Gastroesophageal sphincter (tissue), 4 donors: Measurements from ENCODE around the gene ITPKC. TPM values are rescaled to one million over a fixed set of nuclear protein-coding genes. Genes with fewer than 3 reads are reported as not detected.

ENCODE experiments used
- ATAC-seq: fragments of 150-250 bp; one replicate; pipeline ENCODE4 v1.9.1; 2016; ENCODE audit warnings: mild to moderate bottlenecking, moderate library complexity
- H3K27ac ChIP-seq, 4 donors: fragments of 200-600 bp; sonication (generic) in 3 of 4; 1 replicate in 3 of 4; 2 replicates in 1 of 4; pipeline ENCODE4 v1.5.1; 2016 to 2019
- H3K27me3 ChIP-seq: fragments of 200-600 bp; sonication (generic); one replicate; pipeline ENCODE4 v1.5.1; 2019
- H3K36me3 ChIP-seq, 2 donors: fragments of 200-600 bp; sonication (generic); one replicate each; pipeline ENCODE4 v1.5.1; 2019; ENCODE audit warnings: control low read depth in 1 of 2
- H3K4me1 ChIP-seq, 3 donors: fragments of 200-600 bp; sonication (generic); 1 replicate in 2 of 3; 2 replicates in 1 of 3; pipeline ENCODE4 v1.5.1; 2016 to 2019; ENCODE audit warnings: control low read depth in 2 of 3
- H3K4me3 ChIP-seq, 2 donors: fragments of 200-600 bp; sonication (generic); one replicate each; pipeline ENCODE4 v1.5.1; 2019; ENCODE audit warnings: mild to moderate bottlenecking in 1 of 2, moderate library complexity in 1 of 2
- H3K9me3 ChIP-seq, 3 donors: fragments of 200-600 bp; sonication (generic); one replicate each; pipeline ENCODE4 v1.5.1; 2017 to 2019; ENCODE audit warnings: control low read depth in 2 of 3
- EP300 ChIP-seq: sonication (generic); formaldehyde crosslinking; IDR thresholded peaks from one replicate; pipeline ENCODE4 v1.6.1; 2017; ENCODE audit warnings: antibody characterized with exemption, mild to moderate bottlenecking
- POLR2A ChIP-seq, 2 donors: fragments of 450-650 bp; IDR thresholded peaks; one replicate each; pipeline ENCODE4 v1.6.1; 2017; ENCODE audit warnings: antibody characterized with exemption in 2 of 2, mild to moderate bottlenecking in 2 of 2, moderate library complexity in 1 of 2
- POLR2AphosphoS5 ChIP-seq: sonication (generic); formaldehyde crosslinking; IDR thresholded peaks from one replicate; pipeline ENCODE4 v1.6.1; 2017; ENCODE audit warnings: antibody characterized with exemption
- WGBS, 2 donors: methylation state at CpG; one replicate each; pipeline ENCODE4 v1.1.5; 2018; ENCODE audit warnings: low coverage in 1 of 2; 5-methylcytosine and 5-hydroxymethylcytosine counted together
- total RNA-seq, 4 donors: library from RNA; depleted of rRNA; stranded (reverse); fragments of >200 nt; gene quantifications; one replicate each; pipeline ENCODE4 v1.1.0, GENCODE V29; 2016
- TF ChIP-seq, protein P1 (sequence below), 4 experiments: fragments of 200-600 bp in 2 of 4; fragments of 450-650 bp in 2 of 4; sonication (generic) in 1 of 4; IDR thresholded peaks; one replicate each; pipeline ENCODE4 v1.5.1; 2017 to 2019; ENCODE audit warnings: antibody characterized with exemption in 4 of 4, mild to moderate bottlenecking in 2 of 4, moderate library complexity in 2 of 4

The ITPKC gene
- total RNA-seq, 4 donors from 2014 or later, result 25.2 to 71.8 (median 30.6) TPM

DNA sequence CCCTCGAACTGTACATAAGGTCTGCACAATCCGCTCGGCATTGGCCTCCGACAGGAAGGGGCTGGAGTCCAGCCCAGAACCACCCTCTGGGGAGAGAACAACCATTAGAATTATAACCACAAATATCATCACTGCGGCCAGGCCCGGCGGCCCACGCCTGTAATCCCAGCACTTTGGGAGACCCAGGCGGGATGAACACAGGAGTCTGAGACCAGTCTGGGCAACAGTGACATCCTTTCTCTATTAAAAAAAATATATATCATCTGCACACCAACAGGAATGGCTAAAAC lies 11.6 kb upstream of the ITPKC start:
- Histone ChIP-seq H3K27me3 (no peaks in the 10 kb centered on the region), H3K4me1 (peaks cover 0 to 16% (median 0%) of the 10 kb centered on the region in 3 donors), H3K36me3 (peaks cover 0 to 100% of the 10 kb centered on the region in 2 donors), H3K9me3 (no peaks in the 10 kb centered on the region), H3K27ac (no peak overlapping the region), H3K4me3 (no peak overlapping the region)
- TF ChIP-seq, protein P1, sequence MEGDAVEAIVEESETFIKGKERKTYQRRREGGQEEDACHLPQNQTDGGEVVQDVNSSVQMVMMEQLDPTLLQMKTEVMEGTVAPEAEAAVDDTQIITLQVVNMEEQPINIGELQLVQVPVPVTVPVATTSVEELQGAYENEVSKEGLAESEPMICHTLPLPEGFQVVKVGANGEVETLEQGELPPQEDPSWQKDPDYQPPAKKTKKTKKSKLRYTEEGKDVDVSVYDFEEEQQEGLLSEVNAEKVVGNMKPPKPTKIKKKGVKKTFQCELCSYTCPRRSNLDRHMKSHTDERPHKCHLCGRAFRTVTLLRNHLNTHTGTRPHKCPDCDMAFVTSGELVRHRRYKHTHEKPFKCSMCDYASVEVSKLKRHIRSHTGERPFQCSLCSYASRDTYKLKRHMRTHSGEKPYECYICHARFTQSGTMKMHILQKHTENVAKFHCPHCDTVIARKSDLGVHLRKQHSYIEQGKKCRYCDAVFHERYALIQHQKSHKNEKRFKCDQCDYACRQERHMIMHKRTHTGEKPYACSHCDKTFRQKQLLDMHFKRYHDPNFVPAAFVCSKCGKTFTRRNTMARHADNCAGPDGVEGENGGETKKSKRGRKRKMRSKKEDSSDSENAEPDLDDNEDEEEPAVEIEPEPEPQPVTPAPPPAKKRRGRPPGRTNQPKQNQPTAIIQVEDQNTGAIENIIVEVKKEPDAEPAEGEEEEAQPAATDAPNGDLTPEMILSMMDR (IDR thresholded peaks at IDR 0.05), result no peak
- no peak for TF ChIP-seq POLR2A (IDR thresholded peaks at IDR 0.05)
- no peak for TF ChIP-seq EP300
- no peak for TF ChIP-seq POLR2AphosphoS5
- ATAC-seq, result no peak
- WGBS, 2 donors, result no CpG with 5 or more reads among the region's 9 CpGs

DNA sequence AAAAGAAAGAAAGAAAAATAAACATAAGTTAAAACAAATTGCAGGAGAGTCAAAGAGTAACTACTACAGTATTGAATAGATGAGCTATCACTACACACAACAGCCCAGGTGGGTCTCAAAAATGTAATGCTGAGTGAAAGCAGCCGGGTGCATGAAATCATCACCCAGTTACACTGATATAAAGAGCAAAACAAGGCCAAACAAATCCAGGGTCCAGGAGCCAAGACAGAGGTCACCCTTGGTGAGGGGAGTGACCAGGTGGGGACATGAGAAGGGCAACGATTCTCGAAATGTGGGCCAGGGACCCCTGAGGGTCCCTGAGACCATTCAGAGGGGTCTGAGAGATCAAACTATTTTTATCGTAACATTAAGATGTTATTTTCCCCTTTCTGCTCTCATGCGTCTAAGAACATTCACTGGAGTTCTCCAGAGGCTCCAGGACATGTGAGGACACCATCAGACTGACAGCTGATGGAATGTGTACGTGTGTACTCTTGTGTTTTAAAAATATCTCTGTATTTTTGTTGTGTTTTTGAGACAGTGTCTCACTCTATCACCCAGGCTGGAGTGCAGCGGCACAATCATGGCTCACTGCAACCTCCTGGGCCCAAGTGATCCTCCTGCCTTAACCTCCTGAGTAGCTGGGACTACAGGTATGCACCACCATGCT lies 10.8 kb upstream of the ITPKC start:
- no peak for ATAC-seq
- Histone ChIP-seq H3K4me3 (no peak overlapping the region), H3K4me1 (peaks cover 0 to 16% (median 0%) of the 10 kb centered on the region in 3 donors), H3K36me3 (peaks cover 0 to 100% of the 10 kb centered on the region in 2 donors), H3K27me3 (no peaks in the 10 kb centered on the region), H3K9me3 (no peaks in the 10 kb centered on the region), H3K27ac (no peak overlapping the region)
- TF ChIP-seq POLR2A (IDR thresholded peaks at IDR 0.05), result no peak
- no peak for TF ChIP-seq POLR2AphosphoS5
- no peak for TF ChIP-seq EP300
- TF ChIP-seq, protein P1 (IDR thresholded peaks at IDR 0.05), result no peak
- 54 to 80% methylated on average over 6 to 7 of the region's 7 CpGs for WGBS, 2 donors

DNA sequence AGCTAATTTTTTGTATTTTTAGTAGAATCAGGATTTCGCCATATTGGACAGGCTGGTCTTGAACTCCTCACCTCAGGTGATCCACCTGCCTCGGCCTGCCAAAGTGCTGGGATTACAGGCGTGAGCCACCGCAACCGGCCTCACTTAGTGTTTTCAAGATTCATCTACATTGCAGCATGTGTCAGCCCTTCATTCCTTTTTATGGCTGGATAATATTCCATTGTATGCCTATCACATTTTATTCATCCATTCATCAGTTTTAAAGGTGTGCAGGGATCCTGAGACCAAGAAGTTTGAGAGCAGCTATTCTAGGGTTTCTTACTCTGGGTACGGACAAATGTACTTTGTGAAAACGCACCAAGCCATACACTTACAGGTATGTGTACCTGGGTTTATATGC lies 9.3 kb upstream of the ITPKC start:
- TF ChIP-seq POLR2AphosphoS5, result no peak
- no peak for TF ChIP-seq POLR2A (IDR thresholded peaks at IDR 0.05)
- TF ChIP-seq EP300, result no peak
- TF ChIP-seq, protein P1 (IDR thresholded peaks at IDR 0.05), result no peak
- WGBS, 2 donors, result 95 to 97% methylated on average over 7 of the region's 7 CpGs
- peaks cover 0 to 9% (median 0%) of the 10 kb centered on the region in 3 donors for H3K4me1 ChIP-seq
- no peak overlapping the region for H3K27ac ChIP-seq
- no peaks in the 10 kb centered on the region for H3K27me3 ChIP-seq
- peaks cover 0 to 99% of the 10 kb centered on the region in 2 donors for H3K36me3 ChIP-seq
- no peaks in the 10 kb centered on the region for H3K9me3 ChIP-seq
- no peak for ATAC-seq
- H3K4me3 ChIP-seq, result no peak overlapping the region

DNA sequence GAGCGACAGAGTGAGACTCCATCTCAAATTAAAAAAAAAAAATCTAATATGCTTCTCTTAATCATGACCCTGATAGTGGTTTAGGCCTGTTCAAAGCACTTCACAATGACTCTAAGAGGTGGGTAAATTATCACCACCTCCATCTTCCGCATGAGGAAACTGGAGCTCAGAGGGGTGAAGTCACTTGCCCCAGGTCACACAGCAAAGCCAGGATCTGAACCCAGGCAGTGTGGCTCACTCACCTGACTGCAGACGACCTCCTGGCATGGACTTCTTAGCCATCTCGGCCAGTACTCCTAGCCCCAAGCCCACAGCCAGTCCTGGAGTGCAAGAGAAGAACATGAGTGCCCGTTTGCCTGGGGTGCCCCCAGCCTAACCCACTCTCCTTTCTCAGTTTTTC lies 7.1 kb upstream of the ITPKC start:
- TF ChIP-seq POLR2A (IDR thresholded peaks at IDR 0.05) (no peak), POLR2AphosphoS5 (no peak)
- peaks cover 0 to 17% (median 7%) of the 10 kb centered on the region in 3 donors for H3K4me1 ChIP-seq
- peaks cover 0 to 87% of the 10 kb centered on the region in 2 donors for H3K36me3 ChIP-seq
- WGBS, 2 donors, result 90 to 96% methylated on average over 2 to 4 of the region's 5 CpGs
- no peak overlapping the region for H3K27ac ChIP-seq
- ATAC-seq, result no peak
- no peaks in the 10 kb centered on the region for H3K27me3 ChIP-seq
- H3K4me3 ChIP-seq, result no peak overlapping the region
- no peaks in the 10 kb centered on the region for H3K9me3 ChIP-seq

DNA sequence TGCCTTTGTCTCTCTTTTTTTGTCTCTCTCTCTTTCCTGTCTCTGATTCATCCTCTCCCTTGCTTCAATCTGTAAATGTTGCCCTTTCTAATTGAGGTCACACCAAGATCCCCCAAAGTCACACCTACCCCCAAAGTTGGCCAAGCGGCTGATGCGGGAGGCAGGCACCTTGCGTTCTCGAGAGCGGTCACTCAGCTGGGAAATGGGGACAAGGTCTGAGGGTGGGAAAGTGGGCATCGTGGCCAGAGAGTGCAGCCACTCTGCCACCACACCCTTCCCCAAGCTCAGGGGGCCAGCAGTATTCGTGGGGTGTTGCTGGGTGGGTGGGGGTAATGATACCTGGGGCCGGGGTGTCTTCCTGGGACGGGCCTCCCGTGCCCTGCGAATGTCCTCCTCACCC lies 3.0 kb upstream of the ITPKC start:
- Histone ChIP-seq H3K9me3 (no peaks in the 10 kb centered on the region), H3K27ac (peak overlapping the region; percentile 47 to 99 (median 98)), H3K4me3 (peak overlapping the region in 1 of 2 donors; percentile 92), H3K36me3 (peaks cover 0 to 46% of the 10 kb centered on the region in 2 donors), H3K27me3 (no peaks in the 10 kb centered on the region), H3K4me1 (peaks cover 0 to 43% (median 16%) of the 10 kb centered on the region in 3 donors)
- no peak for ATAC-seq
- TF ChIP-seq POLR2AphosphoS5 (no peak), EP300 (no peak), POLR2A (IDR thresholded peaks at IDR 0.05) (no peak)
- TF ChIP-seq, protein P1 (IDR thresholded peaks at IDR 0.05), result no peak
- 68 to 100% methylated on average over 2 to 6 of the region's 11 CpGs for WGBS, 2 donors
